Measurements from ENCODE around the gene WNT8A.

WNT8A gene

DNA sequence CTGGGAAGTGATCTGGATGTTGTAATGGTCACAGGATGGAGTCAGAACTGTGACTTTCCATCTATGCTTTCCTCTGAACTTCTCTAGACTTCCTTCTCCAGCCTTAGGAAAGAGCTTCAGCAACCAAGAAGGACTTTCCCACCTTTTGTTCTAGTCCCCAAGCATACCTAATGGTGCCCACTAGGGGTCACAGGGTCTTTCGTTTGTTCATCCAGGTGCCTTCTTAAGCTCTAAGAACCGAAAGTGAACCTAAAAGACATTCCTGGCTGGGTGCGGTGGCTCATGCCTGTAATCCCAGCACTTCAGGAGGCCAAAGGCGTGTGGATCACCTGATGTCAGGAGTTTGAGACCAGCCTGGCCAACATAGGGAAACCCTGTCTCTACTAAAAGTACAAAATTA lies 1.8 kb upstream of the WNT8A start:
- in situ Hi-C loops (cut with MboI; ENCODE audit: low sequenced_read_pairs), result no loop called here

DNA sequence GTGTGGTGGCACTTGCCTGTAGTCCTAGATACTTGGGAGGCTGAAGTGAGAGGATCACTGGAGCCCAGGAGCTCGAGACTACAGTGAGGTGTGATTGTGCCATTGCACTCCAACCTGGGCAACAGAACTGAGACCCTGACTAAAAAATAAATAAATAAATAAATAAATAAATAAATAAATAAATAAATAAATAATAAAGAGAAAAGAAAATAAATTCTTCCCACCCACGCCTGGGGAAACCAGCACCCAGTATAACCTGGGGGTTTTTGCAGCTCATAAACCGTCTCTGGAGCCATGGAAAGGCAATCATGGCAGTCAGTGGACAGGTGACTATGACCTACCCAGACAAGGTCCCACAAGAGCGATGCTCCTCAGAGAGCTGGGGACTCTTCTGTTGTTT lies 7.9 kb downstream of the WNT8A start:
- in situ Hi-C loops (cut with MboI; ENCODE audit: low sequenced_read_pairs), result no loop called here

DNA sequence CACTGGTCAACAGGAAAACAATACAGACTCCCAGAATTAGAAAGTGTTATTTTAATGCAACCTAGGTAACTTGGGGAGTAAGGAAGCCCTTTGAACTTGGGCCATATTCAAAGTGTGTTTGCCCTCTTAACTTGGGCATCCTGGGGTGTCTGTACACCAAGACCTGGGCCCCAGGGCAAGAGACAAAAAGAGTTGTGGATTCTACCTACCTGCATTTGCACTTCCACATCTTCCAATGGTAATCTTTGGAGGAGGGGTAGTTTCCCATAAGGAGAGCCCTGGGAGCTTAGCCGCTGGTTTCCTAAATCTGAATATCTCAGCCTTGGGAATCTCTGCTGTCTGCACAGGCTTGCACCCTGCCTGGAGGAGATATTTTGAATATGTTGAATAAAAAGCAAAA lies 8.5 kb downstream of the WNT8A start:
- in situ Hi-C loops (cut with MboI; ENCODE audit: low sequenced_read_pairs), result no loop called here

DNA sequence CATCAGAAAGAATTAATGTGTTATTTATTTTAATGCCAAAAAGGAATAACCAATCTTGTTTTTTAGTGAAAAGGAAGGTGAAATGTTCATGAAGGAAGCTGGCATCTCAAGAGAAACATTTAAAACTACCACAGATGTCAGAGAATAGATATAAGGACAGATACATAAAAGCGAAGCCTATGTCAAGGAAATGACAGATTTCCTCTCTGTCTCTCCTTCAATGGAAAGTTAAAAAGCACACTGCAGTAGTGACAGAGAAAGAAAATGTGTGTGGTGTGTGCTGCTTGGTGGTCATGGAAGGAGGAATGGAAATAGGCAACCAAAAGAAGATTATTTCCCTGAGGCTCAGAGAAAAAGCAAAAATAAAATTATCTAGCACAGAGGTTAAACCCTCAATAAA lies 9.2 kb downstream of the WNT8A start:
- in situ Hi-C loops (cut with MboI; ENCODE audit: low sequenced_read_pairs), result no loop called here

DNA sequence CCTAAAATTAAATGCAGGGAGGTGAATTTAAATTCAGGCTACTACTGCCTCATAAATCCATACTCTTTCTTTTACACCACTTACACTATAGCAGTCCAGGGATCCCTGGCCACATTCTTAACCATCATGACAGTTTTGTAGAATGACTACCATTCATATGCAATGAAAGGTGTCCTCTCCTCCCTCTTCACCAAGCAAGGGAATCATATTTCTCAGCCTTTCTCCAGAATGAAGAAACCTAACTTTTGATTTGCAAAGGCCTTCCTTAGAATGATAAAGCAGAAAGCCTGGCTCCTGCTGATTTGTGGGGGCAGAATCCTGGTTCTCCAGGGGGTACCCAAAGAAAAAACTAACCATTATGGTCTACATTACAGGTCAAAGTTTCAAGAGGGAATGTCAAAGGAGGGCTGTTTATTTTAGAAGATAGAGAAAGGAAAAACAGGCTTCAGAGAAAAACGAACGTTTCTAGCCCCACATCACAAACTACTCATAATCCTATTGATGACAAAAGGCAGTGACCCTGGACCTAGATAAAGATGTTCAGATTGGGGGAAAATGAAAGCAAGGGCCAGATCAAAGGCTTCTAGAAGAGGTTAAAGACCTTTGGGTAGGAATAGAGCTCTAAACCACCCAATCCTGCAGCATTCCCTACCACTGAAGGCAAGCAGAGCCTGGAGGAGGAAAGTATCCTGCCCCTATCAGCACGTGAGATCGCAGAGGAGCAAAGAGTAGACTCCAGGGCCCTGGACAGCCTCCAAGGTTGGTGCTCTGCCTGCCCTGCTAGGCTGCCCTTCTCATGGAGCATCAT lies 11.5 kb downstream of the WNT8A start:
- in situ Hi-C loops (cut with MboI; ENCODE audit: low sequenced_read_pairs), result no loop called here

DNA sequence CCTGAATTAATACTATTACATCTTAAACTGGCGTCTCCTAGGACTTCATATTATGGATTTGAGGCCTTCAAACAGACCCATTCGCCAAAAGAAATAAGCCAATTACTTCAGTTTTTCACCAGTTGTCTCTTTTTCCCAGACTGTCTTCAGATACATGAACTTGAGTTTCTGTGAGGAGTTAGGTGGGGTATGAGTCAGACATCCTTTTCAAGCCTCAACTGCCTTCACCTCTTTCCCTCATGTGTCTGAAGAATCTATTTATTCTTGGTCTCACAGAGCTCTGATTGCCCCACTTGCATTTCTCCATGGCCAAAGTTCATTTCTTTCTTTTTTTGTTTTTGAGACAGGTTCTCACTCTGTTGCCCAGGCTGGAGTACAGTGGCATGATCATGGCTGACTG lies 12.5 kb downstream of the WNT8A start:
- in situ Hi-C loops (cut with MboI; ENCODE audit: low sequenced_read_pairs), result no loop called here

DNA sequence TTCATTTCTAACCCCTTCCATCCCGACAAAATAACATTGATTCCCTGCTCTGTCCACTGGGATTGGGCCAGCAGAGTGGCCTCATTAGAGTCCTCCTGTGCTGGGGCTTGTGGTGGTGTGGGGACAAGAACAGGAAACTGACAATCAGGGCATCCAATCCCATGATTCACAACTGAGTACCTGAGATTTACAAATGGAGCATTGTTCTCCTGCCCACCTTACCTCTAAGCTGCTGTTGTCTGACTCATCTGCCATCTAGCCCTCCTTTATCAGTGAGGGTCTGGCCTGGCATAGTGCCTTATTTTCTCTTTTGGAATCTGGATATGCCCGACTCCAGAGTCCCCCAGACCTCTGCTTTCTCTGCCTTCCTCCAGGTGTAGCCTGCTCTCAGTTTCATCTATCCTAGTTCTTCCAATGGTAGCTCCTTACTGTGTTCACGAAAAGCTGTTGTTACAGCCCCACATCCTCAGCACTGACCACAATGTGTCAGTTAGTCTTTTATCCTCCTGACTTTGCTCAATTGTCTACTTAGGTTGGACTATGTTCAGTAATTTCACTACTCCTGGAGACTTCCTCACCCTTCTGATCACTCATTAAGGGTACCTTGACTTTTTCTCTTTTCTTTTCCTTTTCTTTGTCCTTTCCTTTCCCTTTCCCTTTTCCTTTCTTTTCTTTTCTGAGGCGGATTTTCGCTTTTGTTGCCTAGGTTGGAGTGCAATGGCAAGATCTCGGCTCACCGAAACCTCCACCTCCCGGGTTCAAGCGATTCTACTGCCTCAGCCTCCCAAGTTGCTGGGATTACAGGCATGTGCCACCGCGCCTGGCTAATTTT lies 13.4 kb downstream of the WNT8A start:
- in situ Hi-C loops (cut with MboI; ENCODE audit: low sequenced_read_pairs), result no loop called here

DNA sequence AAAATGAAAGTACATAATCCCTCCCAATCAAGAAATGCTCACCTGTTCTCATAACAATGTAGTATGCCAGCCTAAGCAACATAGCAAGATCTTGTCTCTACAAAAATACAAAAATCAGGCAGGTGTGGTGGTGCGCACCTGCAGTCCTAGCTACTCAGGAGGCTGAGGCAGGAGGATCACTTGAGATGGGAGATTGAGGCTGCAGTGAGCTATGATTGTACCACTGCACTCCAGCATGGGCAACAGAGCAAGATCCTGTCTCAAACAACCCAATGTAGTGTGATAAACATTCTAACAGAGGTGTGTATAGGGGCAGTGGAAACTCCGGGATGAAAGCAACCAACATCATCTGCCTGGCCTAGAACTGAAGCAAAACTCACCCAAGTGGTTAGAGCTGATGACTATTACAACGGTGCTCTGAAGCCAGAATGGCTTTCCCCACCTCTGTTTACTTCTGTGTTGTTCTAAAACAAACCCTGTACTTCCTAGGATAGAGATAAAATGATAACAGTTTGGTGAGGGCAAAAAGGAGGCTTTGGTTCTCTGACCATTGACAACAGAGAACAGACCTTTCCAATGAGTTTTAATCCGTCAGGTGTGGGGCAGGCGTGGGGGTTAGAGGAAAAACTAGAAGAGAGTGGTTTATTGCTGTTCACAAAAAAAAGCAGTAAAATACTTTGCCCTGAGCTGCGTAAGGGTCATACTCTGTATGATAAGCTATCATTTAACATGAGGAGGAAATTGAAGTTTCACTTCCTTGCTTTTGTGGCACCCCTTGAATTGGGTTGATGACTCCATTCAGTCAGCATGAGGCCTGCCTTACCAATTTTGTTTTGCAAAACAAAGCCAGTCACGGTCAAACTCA lies 18.9 kb downstream of the WNT8A start:
- in situ Hi-C loops (cut with MboI; ENCODE audit: low sequenced_read_pairs), result no loop called here

DNA sequence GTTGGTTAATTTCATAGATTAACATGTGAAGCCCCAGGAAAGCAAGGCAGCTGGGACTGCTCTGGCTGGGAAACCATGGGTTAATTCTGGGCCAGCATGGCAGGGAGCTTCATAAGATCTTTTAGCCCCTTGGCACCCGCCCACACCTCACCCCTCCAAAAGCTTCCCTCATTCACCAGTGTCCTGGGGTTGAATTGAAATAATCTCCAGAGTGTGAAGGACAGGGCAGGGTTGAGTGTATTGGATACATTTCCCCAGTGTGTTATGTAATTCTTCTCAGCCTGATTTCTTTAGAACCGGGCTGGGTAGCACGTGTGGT lies 19.4 kb downstream of the WNT8A start:
- in situ Hi-C loops (cut with MboI; ENCODE audit: low sequenced_read_pairs), result no loop called here

DNA sequence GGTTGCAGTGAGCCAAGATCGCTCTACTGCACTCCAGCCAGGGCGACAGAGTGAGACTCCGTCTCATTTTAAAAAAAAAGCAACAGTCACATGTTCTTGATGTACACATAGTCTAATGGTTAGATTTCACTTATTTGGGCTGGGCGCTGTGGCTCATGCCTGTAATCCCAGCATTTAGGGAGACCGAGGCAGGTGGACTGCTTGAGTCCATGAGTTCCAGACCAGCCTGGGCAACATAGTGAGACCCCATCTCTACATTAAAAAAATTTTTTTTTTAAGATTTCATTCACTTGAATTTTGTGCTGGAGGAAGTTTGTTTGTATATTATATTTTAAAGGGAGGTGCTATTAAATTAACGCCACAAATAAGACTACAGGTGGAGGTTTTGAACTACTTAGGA lies 21.9 kb downstream of the WNT8A start:
- in situ Hi-C loops (cut with MboI; ENCODE audit: low sequenced_read_pairs), result no loop called here

DNA sequence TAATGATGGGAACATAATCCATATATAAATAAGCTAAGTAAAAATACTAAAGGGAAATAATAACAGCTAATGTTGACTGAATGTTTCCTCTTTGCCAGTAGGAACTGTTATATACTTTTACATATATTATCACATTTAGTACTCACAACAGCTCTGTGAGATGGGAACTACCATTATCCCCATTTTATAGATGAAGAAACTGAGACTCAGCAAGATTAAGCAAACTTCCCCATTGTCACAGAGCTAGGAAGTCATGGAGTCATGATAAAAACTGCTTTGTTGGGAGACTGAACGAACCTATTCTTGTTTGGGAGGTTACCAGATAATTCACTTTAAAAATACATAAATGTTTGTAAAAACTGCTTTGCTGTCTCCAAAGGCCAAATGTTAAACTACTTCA lies 23.4 kb downstream of the WNT8A start:
- in situ Hi-C loops (cut with MboI; ENCODE audit: low sequenced_read_pairs), result no loop called here

DNA sequence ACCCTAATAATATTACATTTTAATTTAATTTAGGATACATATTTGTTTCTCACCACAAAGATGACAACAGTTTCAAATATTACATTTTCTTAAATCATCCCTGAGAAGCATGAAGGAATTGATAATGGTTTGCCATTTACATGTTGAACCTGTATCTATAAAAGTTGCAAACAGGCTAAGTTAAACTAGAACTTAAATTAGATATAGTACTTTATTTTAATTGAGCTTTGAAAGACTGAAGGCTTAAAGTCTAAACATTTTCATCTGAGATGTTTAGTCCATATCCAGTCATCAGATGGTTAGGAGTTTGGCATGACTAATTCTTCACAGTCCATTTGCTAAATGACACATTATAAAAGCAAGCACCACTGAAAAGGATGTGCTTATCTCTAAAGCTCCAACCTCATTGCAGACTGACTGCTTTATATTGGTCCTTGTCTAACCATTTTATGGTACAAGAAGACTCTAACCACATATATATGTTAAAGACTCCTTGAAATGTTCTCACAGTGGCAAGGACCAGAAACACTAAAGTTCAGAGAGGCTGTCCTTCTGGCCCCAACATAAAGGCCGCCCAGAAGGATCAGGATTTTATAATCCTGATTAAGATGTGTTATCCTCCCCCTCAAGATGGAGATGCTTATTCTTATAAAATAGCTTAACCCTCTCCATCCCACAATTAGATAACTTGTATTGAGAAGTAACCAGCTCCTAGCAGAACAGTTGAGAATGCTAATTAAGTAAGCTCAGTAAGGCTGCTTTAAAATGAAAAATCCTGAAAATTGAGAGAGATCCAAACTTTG lies 25.8 kb downstream of the WNT8A start:
- in situ Hi-C loops (cut with MboI; ENCODE audit: low sequenced_read_pairs), result no loop called here

DNA sequence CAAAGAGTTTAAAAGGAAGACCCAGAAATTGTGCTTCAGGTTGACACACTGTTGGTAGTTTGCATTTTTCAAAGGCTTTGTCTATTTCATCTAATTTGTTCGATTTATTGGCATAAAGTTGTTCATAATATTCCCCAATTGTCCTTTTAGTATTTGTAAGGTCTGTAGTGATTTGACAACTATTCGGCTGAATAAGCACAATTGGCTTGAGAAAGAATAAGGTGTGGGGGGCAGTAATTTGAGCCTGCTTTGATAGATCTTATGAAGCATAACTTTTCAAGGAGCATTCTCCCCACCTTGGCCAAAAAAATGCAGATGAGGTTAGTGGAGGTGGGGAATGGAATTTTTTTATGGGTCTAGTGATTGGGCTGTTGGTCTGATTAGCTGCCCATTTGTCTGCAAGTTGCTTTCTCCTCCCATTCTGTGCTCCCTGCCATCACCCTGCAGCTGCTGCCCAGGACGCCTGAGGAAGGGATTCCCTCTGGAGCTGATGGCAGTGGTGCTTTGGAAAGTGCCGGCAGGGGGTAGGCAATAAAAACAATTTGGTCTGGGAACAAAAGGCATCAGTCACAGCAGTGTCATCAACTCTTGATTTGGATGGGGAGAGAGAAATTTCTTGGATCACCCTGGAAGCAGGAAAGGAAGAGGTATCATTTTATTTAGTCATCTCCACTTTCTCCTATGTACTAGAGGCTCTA lies 26.6 kb downstream of the WNT8A start:
- in situ Hi-C loops (cut with MboI; ENCODE audit: low sequenced_read_pairs), result no loop called here

DNA sequence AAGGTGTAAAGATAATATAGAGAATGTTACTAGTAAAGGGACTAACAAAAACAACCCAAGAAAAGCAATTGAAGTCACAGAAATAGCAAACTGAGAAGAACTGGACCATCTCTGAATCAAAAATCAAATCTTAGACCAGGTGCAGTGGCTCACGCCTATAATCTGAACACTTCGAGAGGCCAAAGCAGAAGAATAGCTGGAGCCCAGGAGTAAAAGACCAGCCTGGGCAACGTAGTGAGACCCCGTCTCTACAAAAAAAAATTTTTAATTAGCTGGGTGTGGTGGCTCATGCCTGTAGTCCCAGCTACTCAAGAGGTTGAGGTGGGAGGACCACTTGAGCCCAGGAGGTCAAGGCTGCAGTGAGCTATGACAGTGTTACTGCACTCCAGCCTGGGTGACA lies 27.3 kb downstream of the WNT8A start:
- in situ Hi-C loops (cut with MboI; ENCODE audit: low sequenced_read_pairs), result no loop called here

DNA sequence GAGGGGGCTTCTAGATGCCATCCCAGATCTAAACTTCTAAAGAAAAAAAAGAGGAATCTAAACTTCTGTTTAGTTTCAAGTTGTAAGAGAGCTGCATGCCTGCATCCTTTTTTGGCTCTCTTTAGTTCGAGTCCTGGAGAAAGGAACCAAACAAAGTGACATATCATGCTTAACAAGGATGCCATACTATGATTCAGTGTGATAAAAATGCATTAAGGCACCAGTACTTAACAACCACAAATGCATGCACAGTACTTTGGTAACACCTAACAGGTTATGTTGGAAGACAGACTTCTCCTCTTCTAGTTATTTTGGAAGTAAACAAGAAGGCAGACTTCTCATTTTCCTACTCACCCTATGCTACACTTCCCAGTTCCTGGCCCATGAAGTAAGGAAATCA lies 28.1 kb downstream of the WNT8A start:
- in situ Hi-C loops (cut with MboI; ENCODE audit: low sequenced_read_pairs), result no loop called here

DNA sequence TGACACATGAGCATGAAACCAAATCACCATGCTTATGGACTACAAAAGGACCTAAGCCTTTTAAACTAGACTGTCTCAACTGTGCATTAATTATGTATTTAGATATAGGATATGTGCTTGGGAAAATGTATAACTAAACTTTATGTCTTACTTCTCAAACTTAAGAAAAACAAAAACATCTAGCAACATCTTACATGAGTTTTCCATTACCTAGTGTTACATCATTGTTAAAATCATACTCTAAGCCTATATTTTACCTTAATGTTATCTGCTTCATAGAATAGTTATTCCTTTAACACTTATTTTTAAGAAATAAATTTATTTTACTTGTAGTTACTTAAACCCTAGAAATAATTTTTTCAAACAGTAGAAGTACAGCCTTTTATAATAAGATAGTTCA lies 31.4 kb downstream of the WNT8A start:
- in situ Hi-C loops (cut with MboI; ENCODE audit: low sequenced_read_pairs), result no loop called here

DNA sequence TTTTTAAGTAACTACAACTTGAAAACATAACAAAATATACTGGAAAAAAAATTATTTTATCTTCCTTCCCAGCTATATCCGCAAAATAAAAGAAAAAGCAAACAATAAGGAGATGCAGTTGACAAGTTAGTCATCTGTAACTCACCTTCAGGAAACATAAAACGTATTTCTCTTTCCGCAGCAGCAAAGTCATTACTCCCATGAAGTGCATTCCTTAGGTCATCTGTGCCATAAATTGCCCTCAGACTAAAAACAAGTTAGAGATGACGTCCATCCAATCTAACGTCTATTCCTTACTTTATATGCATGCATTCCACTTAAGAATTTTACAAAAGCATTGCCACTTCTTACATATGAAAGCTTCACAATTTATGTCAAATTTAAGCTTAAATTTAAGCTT lies 44.5 kb downstream of the WNT8A start:
- in situ Hi-C loops (cut with MboI; ENCODE audit: low sequenced_read_pairs), result no loop called here

DNA sequence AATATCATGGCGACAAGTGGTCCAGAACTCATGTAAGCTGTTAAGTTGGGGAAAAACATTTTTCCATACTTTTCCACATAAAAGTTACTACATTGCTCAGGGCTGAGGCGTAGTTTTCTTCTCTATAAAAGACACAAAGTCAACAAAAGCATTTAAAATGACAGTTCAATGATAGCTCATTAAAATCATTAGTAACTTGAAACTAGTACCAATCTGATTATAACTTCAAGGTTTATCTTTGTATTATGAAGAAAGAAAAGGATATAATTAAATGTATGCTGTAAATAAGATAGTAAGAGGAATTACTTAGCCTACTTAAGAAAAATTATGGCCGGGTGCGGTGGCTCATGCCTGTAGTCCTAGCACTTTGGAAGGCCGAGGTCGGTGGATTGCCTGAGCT lies 45.5 kb downstream of the WNT8A start:
- in situ Hi-C loops (cut with MboI; ENCODE audit: low sequenced_read_pairs), result no loop called here

DNA sequence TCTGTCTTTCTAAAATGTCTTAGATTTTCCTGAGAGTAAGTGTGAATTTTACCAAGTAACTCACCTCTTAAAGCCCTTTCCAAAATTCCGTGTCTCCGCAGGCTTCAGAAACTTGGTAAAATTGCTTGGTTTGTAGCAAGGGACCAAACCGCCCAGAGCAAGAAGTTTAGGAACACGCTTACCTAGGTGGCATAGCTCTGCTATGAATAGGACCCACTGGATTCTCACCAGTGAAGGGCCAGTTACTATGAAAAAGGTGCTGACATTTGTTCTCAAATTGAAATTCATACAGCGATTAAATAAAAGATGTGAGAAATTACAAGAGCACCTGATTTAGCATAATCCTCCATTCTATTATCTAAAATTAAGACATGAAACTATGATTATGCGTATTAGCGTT lies 48.7 kb downstream of the WNT8A start:
- in situ Hi-C loops (cut with MboI; ENCODE audit: low sequenced_read_pairs), result no loop called here
